ENCODE measurements around the gene SLC9B2.
A peak's percentile ranks its signal among the peaks of the same experiment; 100 is the strongest.

SLC9B2 gene

GRCh38 chr4:103076747-103077347 is at the start of gene SLC9B2:
Gene SLC9B2 (minus strand): TSS chr4:103076761. CDS start chr4:103067550, 9,211 bp downstream.
- H3K4me3 ChIP-seq (ENCODE audit: low read depth, low read length): peak within 1 kb of the TSS; percentile 88
- DNase-seq (ENCODE audit: low read depth): peak; percentile 72
- TF ChIP-seq POLR2A (IDR thresholded peaks at IDR 0.05; ENCODE audit: extremely low read depth, insufficient read length) (no peak), MAX (IDR thresholded peaks at IDR 0.05; ENCODE audit: low read depth, low read length) (no peak), CTCF (IDR thresholded peaks at IDR 0.05; ENCODE audit: low read depth, low read length) (no peak), MYC (IDR thresholded peaks at IDR 0.05; ENCODE audit: low read depth, low read length) (no peak)

- no peak overlapping the region for H3K4me3 ChIP-seq (ENCODE audit: low read depth, low read length)
- DNase-seq (ENCODE audit: low read depth): no peak
- TF ChIP-seq POLR2A (IDR thresholded peaks at IDR 0.05; ENCODE audit: extremely low read depth, insufficient read length) (no peak), MYC (IDR thresholded peaks at IDR 0.05; ENCODE audit: low read depth, low read length) (no peak), MAX (IDR thresholded peaks at IDR 0.05; ENCODE audit: low read depth, low read length) (no peak), CTCF (IDR thresholded peaks at IDR 0.05; ENCODE audit: low read depth, low read length) (no peak)
Measured at GRCh38 chr4:103126126-103126525, 49.6 kb upstream of the SLC9B2 start.

GRCh38 chr4:103123114-103123513 is 46.6 kb upstream of the SLC9B2 start:
- TF ChIP-seq MAX (IDR thresholded peaks at IDR 0.05; ENCODE audit: low read depth, low read length) (no peak), POLR2A (IDR thresholded peaks at IDR 0.05; ENCODE audit: extremely low read depth, insufficient read length) (no peak), CTCF (IDR thresholded peaks at IDR 0.05; ENCODE audit: low read depth, low read length) (no peak), MYC (IDR thresholded peaks at IDR 0.05; ENCODE audit: low read depth, low read length) (no peak)
- DNase-seq (ENCODE audit: low read depth): no peak
- H3K4me3 ChIP-seq (ENCODE audit: low read depth, low read length): no peak overlapping the region

- DNase-seq (ENCODE audit: low read depth): no peak
- TF ChIP-seq MAX (IDR thresholded peaks at IDR 0.05; ENCODE audit: low read depth, low read length) (no peak), MYC (IDR thresholded peaks at IDR 0.05; ENCODE audit: low read depth, low read length) (no peak), POLR2A (IDR thresholded peaks at IDR 0.05; ENCODE audit: extremely low read depth, insufficient read length) (no peak), CTCF (IDR thresholded peaks at IDR 0.05; ENCODE audit: low read depth, low read length) (no peak)
- H3K4me3 ChIP-seq (ENCODE audit: low read depth, low read length): no peak overlapping the region
Measured at GRCh38 chr4:103118166-103118565, 41.6 kb upstream of the SLC9B2 start.

- DNase-seq (ENCODE audit: low read depth): no peak
- no peak overlapping the region for H3K4me3 ChIP-seq (ENCODE audit: low read depth, low read length)
- TF ChIP-seq POLR2A (IDR thresholded peaks at IDR 0.05; ENCODE audit: extremely low read depth, insufficient read length): no peak
Measured at GRCh38 chr4:103111598-103111997, 35.0 kb upstream of the SLC9B2 start.

GRCh38 chr4:103108542-103108941 is 32.0 kb upstream of the SLC9B2 start:
- TF ChIP-seq POLR2A (IDR thresholded peaks at IDR 0.05; ENCODE audit: extremely low read depth, insufficient read length): no peak
- no peak for TF ChIP-seq CTCF (IDR thresholded peaks at IDR 0.05; ENCODE audit: low read depth, low read length)
- no peak for TF ChIP-seq MYC (IDR thresholded peaks at IDR 0.05; ENCODE audit: low read depth, low read length)
- no peak for TF ChIP-seq MAX (IDR thresholded peaks at IDR 0.05; ENCODE audit: low read depth, low read length)
- no peak overlapping the region for H3K4me3 ChIP-seq (ENCODE audit: low read depth, low read length)
- DNase-seq (ENCODE audit: low read depth): no peak
